Keratinocyte (primary cell): Measurements from ENCODE around the gene CD7. TPM values are rescaled to one million over a fixed set of nuclear protein-coding genes. Genes with fewer than 3 reads are reported as not detected.
A peak's percentile ranks its signal among the peaks of the same experiment; 100 is the strongest.

ENCODE experiments used
- DNase-seq: peaks from one replicate; pipeline ENCODE4 v3.0.0-alpha.2; 2011; ENCODE audit warnings: low read depth, missing footprints, low spot score
- FAIRE-seq: peaks from 2 replicates; lab custom pipeline; 2011; peaks lifted over from hg19 to GRCh38; lab: Jason Lieb, UNC
- H2AFZ ChIP-seq: 2 replicates; pipeline ENCODE4 v1.6.0; 2012; ENCODE audit warnings: low read length, control low read depth, inconsistent platforms; ENCODE audit not compliant: control insufficient read depth
- H3K27ac ChIP-seq: 2 replicates; pipeline ENCODE4 v1.5.1; 2011; ENCODE audit warnings: low read length; ENCODE audit not compliant: control insufficient read depth, insufficient read depth
- H3K27me3 ChIP-seq: 3 replicates; pipeline ENCODE4 v1.6.0; 2011; ENCODE audit warnings: low read length; ENCODE audit not compliant: control insufficient read depth, insufficient read depth; ENCODE audit errors: extremely low read depth
- H3K36me3 ChIP-seq, 2 experiments: 2 replicates in 1 of 2; 3 replicates in 1 of 2; pipeline ENCODE4 v1.5.1; 2011; ENCODE audit warnings: low read length in 2 of 2, mild to moderate bottlenecking in 1 of 2; ENCODE audit not compliant: control insufficient read depth in 2 of 2, insufficient read depth in 2 of 2; ENCODE audit errors: extremely low read depth in 1 of 2
- H3K4me1 ChIP-seq: 3 replicates; pipeline ENCODE4 v1.5.1; 2011; ENCODE audit warnings: low read length; ENCODE audit not compliant: control insufficient read depth, insufficient read depth; ENCODE audit errors: extremely low read depth
- H3K4me2 ChIP-seq: 3 replicates; pipeline ENCODE4 v1.6.0; 2011; ENCODE audit warnings: low read depth, low read length; ENCODE audit not compliant: control insufficient read depth, insufficient read depth; ENCODE audit errors: extremely low read depth
- H3K4me3 ChIP-seq, 3 experiments: fragments of 200-600 bp in 1 of 3; sonication (generic) in 1 of 3; 2 replicates in 2 of 3; 3 replicates in 1 of 3; pipeline ENCODE4 v1.5.1; 2011 to 2016; ENCODE audit warnings: low read length in 3 of 3, mild to moderate bottlenecking in 3 of 3, control low read depth in 2 of 3, inconsistent platforms in 1 of 3, low read depth in 1 of 3, mixed read lengths in 1 of 3, mixed run types in 1 of 3, moderate library complexity in 1 of 3; ENCODE audit not compliant: control insufficient read depth in 2 of 3, insufficient read depth in 2 of 3; ENCODE audit errors: extremely low read depth in 1 of 3
- H3K79me2 ChIP-seq: 2 replicates; pipeline ENCODE4 v1.6.0; 2012; ENCODE audit warnings: low read length; ENCODE audit not compliant: control insufficient read depth, insufficient read depth
- H3K9ac ChIP-seq: 3 replicates; pipeline ENCODE4 v1.6.0; 2011; ENCODE audit warnings: low read length; ENCODE audit not compliant: control insufficient read depth, insufficient read depth; ENCODE audit errors: extremely low read depth
- H3K9me1 ChIP-seq: 3 replicates; pipeline ENCODE4 v1.6.0; 2011; ENCODE audit warnings: low read length; ENCODE audit not compliant: control insufficient read depth, insufficient read depth; ENCODE audit errors: extremely low read depth
- H3K9me3 ChIP-seq: 2 replicates; pipeline ENCODE4 v1.5.1; 2012; ENCODE audit warnings: low read depth, low read length; ENCODE audit not compliant: control insufficient read depth
- H4K20me1 ChIP-seq: 3 replicates; pipeline ENCODE4 v1.6.0; 2011; ENCODE audit warnings: low read length; ENCODE audit not compliant: control insufficient read depth, insufficient read depth; ENCODE audit errors: extremely low read depth
- EZH2 ChIP-seq: IDR thresholded peaks from one replicate; pipeline ENCODE4 v1.6.1; 2012; ENCODE audit warnings: inconsistent platforms, mild to moderate bottlenecking, low read length, moderate library complexity
- dilution Hi-C: fragments of 300-500 bp; cut with MboI; formaldehyde crosslinking; loops from one replicate; pipeline ENCODE4 v1.7.0; 2020; ENCODE audit warnings: low sequenced_read_pairs; ENCODE audit not compliant: extremely low pct_ligation_motif_present
- polyA plus RNA-seq, 5 experiments: library from polyadenylated mRNA; depleted of rRNA in 3 of 5; stranded (reverse) in 3 of 5; stranded (forward) in 1 of 5; unstranded in 1 of 5; fragments of >200 nt; gene quantifications; 1 replicate in 1 of 5; 2 replicates in 3 of 5; 3 replicates in 1 of 5; pipeline versions ENCODE4 v1.2.1 to v1.2.3, GENCODE V29; 2011 to 2012; ENCODE audit warnings: missing spikeins in 2 of 5, low read depth in 1 of 5, low replicate concordance in 1 of 5
- TF ChIP-seq, protein P1 (sequence below), 3 experiments: IDR thresholded peaks in 1 of 3; conservative IDR thresholded peaks in 1 of 3; optimal IDR thresholded peaks in 1 of 3; 2 replicates in 2 of 3; 3 replicates in 1 of 3; pipeline versions ENCODE3 to v1.5.1; 2011; ENCODE audit warnings: low read length in 3 of 3, mild to moderate bottlenecking in 3 of 3, moderate library complexity in 2 of 3, control low read depth in 1 of 3, inconsistent platforms in 1 of 3; ENCODE audit not compliant: insufficient read depth in 2 of 3; ENCODE audit errors: extremely low read depth in 1 of 3

CD7 gene
- polyA plus RNA-seq, 1 donor (not counting 4 experiments of a cell fraction or from before 2014, with no cell fraction given): not detected

DNA sequence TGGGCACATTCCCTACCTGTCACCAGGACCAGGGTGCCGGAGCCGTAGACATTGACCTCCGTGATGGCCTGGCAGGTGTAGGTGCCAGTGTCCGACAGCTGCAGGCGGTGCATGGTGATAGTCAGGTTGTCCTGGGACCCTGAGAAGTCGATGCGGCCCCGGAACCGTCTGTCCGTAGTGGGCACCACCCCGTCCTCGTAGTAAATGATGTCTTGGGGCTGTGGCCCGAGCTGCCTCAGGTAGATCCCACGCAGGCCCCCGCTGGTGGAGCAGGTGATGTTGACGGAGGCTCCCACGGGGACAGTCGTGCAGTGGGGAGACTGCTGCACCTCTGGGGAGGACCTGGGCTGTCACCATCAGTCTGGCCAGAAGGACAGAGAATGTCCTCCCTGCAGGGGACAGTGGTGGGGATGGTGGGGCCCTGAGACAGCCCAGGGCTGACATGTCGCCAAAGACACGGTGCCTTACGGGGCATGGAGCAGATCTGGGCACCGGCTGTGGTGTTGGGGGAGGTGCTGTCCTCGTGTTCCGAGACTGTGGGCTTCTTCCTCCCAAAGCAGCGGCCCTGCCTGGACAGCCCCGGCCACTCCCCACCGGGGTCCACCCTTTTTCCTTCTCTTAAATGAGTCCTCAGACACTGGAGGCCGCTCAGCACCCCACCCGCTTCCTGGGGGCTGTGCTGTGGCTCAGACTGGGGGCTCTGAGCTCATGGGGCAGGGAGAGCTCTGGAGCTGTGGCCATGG is 586 bp downstream of the CD7 start:
- TF ChIP-seq, protein P1, sequence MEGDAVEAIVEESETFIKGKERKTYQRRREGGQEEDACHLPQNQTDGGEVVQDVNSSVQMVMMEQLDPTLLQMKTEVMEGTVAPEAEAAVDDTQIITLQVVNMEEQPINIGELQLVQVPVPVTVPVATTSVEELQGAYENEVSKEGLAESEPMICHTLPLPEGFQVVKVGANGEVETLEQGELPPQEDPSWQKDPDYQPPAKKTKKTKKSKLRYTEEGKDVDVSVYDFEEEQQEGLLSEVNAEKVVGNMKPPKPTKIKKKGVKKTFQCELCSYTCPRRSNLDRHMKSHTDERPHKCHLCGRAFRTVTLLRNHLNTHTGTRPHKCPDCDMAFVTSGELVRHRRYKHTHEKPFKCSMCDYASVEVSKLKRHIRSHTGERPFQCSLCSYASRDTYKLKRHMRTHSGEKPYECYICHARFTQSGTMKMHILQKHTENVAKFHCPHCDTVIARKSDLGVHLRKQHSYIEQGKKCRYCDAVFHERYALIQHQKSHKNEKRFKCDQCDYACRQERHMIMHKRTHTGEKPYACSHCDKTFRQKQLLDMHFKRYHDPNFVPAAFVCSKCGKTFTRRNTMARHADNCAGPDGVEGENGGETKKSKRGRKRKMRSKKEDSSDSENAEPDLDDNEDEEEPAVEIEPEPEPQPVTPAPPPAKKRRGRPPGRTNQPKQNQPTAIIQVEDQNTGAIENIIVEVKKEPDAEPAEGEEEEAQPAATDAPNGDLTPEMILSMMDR (optimal IDR thresholded peaks at IDR 0.05 in 1 of 3, IDR thresholded peaks at IDR 0.05 in 1 of 3, conservative IDR thresholded peaks at IDR 0.05 in 1 of 3; ENCODE audit: extremely low read depth in 1 of 3, insufficient read depth in 2 of 3, low read length in 3 of 3): no peak
- peak; percentile 21 for TF ChIP-seq EZH2
- no peak overlapping the region for H3K9ac ChIP-seq
- no peak overlapping the region for H3K4me2 ChIP-seq
- peaks cover 57% of the 10 kb centered on the region for H3K27me3 ChIP-seq
- dilution Hi-C loops: no loop called here
- H3K4me3 ChIP-seq: no peak overlapping the region
- no peak for FAIRE-seq
- no peak for DNase-seq
- no peak overlapping the region for H3K27ac ChIP-seq
- H3K9me1 ChIP-seq: no peaks in the 10 kb centered on the region
- H3K79me2 ChIP-seq: no peaks in the 10 kb centered on the region
- H2AFZ ChIP-seq: no peak overlapping the region
- H4K20me1 ChIP-seq: no peaks in the 10 kb centered on the region
- H3K36me3 ChIP-seq: no peaks in the 10 kb centered on the region
- peaks cover 15% of the 10 kb centered on the region for H3K9me3 ChIP-seq
- no peaks in the 10 kb centered on the region for H3K4me1 ChIP-seq

DNA sequence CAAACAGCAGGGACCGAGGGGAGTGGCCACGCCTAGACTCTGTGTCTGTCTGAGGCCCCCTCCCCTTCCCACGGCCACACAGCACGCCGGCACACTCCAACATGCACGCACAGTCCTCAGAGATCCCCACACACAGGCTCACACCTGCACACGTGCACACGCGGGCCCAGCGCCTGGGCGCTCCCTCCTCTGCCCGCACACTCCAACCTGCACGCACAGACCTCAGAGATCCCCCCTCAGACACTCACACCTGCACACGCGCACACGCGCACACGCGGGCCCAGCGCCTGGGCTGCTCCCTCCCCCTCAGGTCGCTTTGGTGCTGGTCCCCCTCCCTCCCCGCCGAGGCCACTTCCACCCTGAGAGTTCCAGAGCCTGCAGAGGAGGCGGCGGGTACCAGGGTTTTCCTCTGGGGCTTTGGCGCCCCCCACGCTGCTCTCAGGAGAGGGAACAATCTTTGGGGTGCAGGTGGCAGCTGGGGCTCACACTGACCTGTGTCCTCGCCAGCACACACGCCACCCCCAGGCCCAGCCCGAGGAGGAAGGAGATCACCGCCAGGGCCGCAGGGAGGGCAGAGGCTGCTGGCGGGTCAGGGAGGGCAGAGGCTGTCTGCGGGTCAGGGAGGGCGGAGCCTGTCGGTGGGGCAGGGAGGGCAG is 1.6 kb downstream of the CD7 start:
- Histone ChIP-seq H3K9ac (no peak overlapping the region), H4K20me1 (no peaks in the 10 kb centered on the region), H3K9me1 (no peaks in the 10 kb centered on the region), H3K4me1 (no peaks in the 10 kb centered on the region), H3K27ac (no peak overlapping the region), H3K36me3 (no peaks in the 10 kb centered on the region), H3K9me3 (peaks cover 15% of the 10 kb centered on the region), H3K4me3 (no peak overlapping the region), H3K27me3 (peaks cover 58% of the 10 kb centered on the region), H2AFZ (no peak overlapping the region), H3K4me2 (no peak overlapping the region), H3K79me2 (no peaks in the 10 kb centered on the region)
- DNase-seq (no peak), FAIRE-seq (no peak)
- TF ChIP-seq, protein P1 (optimal IDR thresholded peaks at IDR 0.05 in 1 of 3, IDR thresholded peaks at IDR 0.05 in 1 of 3, conservative IDR thresholded peaks at IDR 0.05 in 1 of 3; ENCODE audit: extremely low read depth in 1 of 3, insufficient read depth in 2 of 3, low read length in 3 of 3): no peak
- peak; percentile 95 for TF ChIP-seq EZH2
- dilution Hi-C loops: no loop called here
